GM21737 (cell line): ENCODE measurements around the gene CCDC85B.
A peak's percentile ranks its signal among the peaks of the same experiment; 100 is the strongest.

ENCODE experiments used
- ATAC-seq: cut with Tn5 transposase; IDR thresholded peaks from one replicate; pipeline ENCODE4 v1.9.1; 2021; ENCODE audit warnings: mild to moderate bottlenecking, moderate library complexity; ENCODE audit not compliant: unreplicated experiment

The CCDC85B gene

DNA sequence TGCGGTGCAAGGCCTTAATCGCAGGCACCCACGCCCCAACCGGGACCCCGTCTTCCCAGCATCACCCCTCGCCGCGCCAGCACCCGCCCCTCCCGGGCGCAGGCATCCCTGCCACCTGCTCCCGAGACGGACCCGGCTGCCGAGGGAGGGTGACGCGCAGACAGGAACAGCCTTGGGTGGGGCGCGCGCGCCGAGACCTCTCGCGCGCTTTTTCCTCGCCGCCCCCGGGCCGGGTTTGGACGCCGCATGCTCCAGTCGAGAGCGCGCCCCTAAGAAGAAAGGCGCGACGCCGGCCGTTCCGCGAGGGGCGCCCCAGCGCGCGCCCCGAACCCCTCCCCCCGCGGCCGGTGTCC lies 33.0 kb upstream of the CCDC85B start:
- ATAC-seq = peak; percentile 0

DNA sequence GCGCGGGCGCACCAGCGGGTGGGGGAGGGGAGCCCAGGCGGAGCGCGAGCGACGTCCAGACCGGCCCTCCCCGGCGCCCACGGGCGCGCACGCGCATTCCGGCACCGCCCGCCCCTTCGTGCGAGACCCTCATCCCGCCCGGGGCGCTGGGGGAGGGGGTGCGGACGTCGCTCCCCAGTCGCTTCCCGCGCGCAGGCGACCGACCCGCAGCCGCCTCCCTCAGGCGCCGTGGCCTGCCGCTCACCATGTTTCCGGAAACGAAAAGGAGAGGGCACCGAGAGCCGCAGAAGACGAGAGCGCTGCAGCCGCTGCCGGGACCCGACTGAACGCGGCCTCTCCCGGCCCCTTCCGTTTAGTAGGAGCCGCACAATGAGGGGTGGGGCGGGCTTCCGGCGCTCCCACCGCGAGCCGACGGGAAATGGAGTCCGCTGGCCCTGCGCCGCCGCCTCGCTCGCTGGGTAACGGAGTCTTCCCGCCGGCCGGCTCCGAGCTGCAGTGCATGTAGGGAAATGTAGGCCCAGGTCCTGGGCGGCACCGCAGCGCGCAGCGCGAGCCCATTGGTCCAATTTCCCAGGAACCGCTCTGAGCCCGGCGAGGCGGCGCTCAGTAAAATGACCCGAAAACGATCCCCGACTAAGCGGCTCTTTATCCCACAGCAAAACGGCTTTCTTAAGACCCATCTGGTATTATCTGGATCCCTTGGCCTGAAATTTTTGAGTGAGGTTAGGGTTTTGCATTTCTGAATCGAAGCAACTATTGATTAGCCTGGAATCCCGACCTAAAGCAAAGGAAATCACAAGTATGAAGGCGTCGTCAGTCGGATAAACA lies 32.4 kb upstream of the CCDC85B start, which contains the start of gene CFL1:
TSS of gene CFL1 (minus strand) at position 328 of the 828 bp plus-strand sequence. CDS start at position 247, 81 bp downstream.
- peak; percentile 43 for ATAC-seq

DNA sequence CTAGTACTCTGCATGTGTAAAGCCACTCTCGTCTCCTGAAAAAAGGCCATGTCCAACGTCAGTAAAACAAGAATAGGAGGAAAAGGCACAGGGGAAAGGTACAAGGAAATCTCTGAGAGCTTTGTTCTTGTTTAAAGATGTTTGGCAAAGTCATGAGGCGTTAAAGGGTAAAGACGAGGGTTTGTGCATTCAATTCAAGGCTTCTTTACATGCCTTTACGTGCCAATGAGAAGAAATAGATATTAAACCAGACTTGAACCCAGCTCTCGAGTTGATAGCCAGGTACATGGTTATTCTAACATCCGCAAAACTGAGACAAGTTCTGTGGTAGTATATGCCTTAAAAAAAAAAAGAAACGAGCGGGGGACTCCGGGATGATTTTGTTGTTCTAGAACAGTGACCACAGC lies 31.8 kb upstream of the CCDC85B start:
- ATAC-seq = no peak

DNA sequence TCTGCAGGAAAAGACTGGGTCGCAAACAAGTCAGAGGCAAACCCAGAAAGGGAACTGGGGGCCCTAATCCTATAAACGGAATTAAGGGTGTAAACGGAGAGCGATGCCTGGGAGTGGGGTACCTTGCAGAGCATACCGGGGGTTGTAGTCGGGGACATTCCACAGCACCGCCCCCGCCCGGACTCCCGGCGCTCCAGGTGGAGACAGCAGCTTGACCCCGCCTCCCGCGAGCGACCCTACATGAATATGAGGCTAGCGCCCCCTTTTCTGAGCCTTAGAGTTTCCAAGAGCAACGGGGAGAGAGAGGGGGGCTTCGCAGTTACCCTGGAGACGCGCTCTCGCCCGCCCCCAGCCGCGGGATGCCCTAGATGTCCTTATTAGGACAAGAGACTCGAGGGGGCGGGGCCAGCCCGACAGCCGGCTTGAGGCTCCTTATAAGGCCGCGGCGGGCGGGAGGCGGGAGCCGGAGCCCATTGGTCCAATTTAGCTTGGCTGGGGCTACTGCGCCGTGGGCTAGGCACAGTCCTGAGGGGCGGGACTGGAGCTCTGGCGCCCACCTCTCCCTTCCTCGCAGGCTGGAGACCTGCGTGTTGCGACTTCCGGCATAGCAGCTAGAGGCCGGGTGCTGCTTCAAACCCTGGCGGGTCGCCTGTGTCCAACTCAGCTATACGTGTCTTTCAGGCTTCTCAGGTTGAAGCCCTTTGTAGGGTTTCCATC lies 31.2 kb upstream of the CCDC85B start:
- ATAC-seq = peak; percentile 46

DNA sequence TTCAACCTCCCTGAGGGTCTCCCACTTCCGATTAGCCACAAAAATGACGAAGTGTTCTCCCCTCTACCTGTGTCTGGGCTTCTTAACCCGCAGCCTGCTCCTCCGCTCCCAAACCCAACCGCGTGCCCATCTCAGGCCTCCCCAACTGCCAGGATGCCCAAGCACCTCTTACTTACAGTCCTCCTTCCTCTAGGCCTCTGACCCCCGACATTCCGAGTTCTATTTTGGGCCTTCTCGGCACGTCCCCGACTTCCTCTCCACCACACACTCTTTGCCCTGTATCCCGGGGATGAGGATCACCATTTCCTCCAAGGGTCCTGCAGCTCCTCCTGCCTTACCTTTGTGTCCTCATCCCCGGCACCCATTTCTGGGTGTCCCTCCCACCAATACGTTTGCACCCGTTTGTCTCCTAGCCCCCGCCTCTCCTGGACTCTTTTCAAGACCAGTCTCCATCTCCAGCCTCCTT lies 30.6 kb upstream of the CCDC85B start:
- no peak for ATAC-seq

DNA sequence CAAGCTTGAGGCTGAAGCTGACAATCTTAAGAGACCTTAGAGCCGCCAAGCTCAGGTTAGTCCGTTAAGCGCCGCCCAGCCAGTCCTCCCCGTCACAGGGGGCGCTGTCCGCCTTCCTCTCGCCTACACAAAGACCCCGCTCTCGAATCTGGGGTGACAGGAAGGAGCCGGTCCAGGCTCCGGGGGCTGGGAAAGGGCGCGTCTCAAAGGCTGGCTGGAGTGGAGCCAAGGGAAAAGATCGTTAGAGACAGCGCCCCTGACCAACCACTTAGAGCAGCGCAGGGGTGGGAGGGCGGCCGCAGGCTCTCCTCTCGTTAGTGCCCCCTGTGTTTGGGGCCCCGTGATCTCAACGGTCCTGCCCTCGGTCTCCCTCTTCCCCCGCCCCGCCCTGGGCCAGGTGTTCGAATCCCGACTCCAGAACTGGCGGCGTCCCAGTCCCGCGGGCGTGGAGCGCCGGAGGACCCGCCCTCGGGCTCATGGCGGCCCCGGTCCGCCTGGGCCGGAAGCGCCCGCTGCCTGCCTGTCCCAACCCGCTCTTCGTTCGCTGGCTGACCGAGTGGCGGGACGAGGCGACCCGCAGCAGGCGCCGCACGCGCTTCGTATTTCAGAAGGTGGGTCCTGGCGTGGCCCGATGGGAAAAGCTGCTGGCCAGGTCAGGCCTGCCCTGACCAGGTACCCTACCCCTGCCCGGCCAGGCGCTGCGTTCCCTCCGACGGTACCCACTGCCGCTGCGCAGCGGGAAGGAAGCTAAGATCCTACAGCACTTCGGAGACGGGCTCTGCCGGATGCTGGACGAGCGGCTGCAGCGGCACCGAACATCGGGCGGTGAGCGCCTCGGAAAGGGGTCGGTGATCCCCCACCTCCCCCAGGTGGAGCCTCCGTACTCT lies 30.0 kb upstream of the CCDC85B start, which contains the start of gene MUS81:
TSS of gene MUS81 (plus strand) at position 156 of the 887 bp plus-strand sequence. CDS start at position 477, 321 bp downstream.
- peak; percentile 25 for ATAC-seq

DNA sequence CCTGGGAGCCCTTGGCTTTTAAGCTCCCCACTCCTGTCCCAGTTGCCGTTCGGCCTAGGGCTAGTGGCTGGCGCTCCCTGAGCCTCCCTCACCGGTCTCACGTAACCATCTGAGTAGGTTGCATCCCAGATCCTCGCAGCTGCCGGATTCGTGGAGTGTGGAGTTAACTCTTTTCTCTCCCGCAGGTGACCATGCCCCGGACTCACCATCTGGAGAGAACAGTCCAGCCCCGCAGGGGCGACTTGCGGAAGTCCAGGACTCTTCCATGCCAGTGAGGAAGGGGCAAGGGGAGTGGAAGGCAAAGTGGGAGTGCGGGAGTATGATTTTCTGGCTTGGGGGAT lies 29.3 kb upstream of the CCDC85B start:
- ATAC-seq = no peak

DNA sequence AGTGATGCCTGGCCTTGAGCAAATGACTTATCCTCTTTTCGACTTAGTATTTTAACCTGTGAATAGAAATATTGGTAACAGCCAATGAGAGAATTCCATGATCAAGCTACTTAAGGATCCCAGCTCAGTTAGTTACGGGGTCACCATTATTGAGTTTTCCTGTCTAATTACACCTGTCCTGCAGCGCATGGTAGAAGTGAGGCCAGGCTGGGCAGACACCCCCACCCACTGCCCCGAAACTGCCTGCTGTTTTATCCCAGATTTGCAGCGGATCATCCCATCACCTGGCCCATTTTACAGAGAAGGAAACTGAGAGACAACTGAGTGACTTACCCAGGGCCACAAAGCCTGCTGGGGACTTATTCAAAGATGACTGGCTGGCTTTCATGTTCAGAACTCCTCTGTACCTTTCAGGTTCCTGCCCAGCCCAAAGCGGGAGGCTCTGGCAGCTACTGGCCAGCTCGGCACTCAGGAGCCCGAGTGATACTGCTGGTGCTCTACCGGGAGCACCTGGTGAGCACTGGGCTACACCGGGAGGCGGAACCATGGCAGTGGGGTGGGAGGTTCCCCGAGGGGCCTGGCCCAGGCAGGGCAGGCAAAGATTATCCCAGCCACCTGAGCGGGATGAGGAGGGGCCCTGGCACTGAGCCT lies 28.8 kb upstream of the CCDC85B start:
- no peak for ATAC-seq

DNA sequence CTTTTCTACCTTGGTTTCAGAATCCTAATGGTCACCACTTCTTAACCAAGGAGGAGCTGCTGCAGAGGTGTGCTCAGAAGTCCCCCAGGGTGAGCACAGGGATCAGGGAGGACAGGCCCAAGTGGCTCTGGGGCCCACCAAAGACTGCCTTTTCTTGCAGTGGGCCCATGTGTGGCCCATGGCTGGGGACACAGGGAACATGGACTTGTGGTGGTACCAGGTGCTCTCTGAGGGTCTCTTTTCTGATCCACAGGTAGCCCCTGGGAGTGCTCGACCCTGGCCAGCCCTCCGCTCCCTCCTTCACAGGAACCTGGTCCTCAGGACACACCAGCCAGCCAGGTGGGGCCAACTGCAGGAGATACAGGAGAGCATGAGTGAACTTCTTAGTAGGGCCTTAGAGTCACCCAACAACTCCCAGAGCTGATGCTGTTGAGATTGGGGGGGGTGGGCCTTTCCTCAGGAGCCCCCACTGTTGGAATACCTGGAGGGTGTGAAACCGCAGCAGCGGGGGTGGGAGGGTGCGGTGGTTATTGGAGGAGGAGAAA lies 28.2 kb upstream of the CCDC85B start:
- no peak for ATAC-seq

DNA sequence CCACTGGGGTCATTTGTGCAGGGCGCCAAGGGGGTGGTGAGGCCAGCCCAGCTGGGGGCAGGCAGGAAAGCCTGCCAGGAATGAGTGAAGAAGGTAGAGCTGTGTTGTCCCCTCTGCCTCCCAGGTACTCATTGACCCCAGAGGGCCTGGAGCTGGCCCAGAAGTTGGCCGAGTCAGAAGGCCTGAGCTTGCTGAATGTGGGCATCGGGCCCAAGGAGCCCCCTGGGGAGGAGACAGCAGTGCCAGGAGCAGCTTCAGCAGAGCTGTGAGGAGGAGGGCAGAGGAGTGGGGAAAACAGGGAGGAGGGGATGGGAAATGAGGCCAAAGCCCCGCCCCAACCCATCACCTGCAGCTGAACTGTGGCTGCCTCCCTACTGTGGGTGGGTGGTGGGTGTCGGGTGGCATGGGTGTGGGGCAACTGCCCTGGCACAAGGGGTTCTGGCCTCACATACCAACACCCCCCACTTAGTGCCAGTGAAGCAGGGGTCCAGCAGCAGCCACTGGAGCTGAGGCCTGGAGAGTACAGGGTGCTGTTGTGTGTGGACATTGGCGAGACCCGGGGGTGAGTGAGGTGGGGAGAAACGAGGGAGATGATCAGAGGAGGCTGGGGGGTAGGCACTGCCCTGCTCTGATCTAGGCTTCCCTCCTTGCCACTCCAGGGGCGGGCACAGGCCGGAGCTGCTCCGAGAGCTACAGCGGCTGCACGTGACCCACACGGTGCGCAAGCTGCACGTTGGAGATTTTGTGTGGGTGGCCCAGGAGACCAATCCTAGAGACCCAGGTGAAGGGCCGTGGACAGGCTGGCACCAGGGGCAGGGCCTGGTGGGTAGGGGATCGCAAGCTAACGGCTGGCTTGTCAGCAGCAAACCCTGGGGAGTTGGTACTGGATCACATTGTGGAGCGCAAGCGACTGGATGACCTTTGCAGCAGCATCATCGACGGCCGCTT lies 27.3 kb upstream of the CCDC85B start:
- ATAC-seq = no peak

DNA sequence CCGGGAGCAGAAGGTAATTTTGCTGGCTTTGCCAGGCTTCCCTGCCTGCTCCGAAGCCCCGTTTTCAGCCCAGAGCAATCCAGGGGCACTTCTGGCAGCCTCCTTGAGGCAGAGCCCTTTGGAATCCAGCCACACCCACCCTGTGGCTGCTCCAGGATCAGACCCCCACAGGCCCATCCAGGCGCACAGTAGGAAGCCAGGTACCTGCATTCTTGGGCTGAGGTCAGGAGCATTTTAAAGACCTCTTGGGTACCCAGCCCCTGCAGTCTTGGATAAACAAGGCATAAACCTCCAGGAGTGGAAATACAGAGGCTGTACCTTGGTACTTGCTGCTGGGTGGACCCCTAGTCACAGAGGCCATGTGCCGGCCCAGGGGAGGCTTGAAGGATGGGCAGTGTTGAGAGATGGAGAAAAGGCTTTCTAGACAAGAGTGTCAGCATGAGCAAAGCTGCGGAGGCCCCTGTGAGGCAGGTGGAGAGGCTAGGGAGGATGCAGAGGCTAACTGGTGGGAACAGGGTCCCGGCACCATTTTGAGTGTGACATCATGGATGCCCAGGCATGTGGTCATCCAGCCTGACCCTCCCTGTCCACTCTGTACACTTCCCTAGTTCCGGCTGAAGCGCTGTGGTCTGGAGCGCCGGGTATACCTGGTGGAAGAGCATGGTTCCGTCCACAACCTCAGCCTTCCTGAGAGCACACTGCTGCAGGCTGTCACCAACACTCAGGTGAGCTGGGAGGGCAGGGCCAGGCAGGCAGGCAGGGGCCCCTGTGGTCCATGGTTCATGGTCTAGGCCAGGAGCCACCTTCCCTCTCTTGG lies 26.4 kb upstream of the CCDC85B start:
- no peak for ATAC-seq

DNA sequence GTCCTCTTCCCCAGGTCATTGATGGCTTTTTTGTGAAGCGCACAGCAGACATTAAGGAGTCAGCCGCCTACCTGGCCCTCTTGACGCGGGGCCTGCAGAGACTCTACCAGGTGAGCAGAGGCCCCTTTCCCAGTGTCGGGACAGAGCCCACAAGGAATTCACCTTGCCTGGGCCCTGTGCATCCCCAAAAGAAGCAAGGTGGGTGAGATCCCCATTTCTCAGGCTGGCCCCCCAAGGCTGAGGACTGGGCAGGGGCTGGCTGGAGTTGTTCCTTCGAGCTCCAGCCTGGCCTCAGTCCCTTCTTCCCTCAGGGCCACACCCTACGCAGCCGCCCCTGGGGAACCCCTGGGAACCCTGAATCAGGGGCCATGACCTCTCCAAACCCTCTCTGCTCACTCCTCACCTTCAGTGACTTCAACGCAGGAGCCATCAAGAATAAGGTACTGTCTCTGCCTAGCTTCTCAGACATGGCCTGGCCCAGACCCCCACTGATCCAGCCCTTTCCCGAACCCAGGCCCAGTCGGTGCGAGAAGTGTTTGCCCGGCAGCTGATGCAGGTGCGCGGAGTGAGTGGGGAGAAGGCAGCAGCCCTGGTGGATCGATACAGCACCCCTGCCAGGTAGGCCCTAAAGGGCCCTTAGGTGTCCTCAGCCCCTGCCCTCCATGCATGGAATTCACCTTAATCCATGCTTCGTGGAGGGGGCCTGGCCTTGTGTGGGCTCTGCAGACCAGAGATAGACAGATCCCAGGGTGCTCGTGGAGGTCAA lies 25.6 kb upstream of the CCDC85B start:
- no peak for ATAC-seq

DNA sequence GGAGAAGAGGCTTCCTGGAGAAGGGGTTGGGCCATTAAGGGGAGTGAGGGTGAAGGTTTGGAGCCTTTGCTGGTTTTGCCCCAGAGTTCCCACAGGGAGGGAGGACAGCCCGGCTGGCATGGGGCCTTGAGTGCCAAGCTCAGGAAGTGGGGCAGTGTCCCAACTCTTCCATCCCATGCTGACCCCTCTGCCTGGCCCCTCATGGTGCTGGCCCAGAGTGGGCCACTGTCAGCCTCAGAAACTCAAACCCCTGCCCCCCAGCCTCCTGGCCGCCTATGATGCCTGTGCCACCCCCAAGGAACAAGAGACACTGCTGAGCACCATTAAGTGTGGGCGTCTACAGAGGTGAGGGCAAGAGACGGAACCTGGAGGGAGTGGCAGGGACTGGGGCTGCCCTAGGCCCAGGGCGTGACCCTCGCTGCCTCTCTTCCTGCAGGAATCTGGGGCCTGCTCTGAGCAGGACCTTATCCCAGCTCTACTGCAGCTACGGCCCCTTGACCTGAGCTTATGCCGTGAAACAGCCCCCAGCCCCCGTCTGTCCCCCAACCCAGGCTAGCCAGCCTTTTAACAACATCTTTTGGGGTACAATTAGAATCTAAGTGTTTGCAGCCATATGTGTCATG lies 24.8 kb upstream of the CCDC85B start:
- ATAC-seq = no peak

DNA sequence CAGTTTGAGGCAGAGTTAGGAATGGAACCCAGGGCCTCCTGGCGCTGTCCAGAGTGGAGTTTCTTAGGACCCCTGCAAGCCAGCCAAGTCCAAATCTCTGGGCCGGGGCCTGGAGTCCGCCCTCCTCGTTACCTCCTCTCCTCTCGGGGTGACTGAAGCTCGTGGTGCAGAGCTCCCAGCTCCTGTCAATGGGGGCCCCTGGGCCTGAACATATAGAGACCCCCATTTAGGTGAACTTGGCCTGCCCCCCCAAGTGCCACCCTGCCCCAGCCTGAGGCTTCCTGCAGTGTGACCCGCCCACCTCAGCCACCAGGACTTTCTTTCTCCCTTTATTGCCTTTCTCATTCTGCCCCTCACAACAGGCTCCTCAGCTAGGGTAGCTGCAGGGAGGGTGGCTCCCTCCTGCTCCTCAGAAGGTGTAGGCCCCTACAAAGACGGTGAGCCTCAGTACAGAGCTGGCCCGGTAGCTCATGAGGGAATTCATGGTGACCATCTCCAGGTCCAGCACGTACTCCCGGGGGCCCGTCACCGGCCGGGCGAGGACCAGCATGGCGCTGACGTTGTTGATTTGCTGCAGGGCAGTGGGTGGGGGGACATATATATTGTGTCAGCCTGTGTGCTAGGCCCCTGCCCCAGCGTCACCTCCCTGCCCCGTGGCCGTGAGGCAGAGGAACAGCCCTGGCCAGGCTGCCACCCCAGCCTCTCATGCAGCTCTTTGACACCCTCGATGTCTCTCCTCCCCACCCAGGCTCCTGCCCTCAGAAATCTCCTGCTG lies 23.8 kb upstream of the CCDC85B start:
- no peak for ATAC-seq

DNA sequence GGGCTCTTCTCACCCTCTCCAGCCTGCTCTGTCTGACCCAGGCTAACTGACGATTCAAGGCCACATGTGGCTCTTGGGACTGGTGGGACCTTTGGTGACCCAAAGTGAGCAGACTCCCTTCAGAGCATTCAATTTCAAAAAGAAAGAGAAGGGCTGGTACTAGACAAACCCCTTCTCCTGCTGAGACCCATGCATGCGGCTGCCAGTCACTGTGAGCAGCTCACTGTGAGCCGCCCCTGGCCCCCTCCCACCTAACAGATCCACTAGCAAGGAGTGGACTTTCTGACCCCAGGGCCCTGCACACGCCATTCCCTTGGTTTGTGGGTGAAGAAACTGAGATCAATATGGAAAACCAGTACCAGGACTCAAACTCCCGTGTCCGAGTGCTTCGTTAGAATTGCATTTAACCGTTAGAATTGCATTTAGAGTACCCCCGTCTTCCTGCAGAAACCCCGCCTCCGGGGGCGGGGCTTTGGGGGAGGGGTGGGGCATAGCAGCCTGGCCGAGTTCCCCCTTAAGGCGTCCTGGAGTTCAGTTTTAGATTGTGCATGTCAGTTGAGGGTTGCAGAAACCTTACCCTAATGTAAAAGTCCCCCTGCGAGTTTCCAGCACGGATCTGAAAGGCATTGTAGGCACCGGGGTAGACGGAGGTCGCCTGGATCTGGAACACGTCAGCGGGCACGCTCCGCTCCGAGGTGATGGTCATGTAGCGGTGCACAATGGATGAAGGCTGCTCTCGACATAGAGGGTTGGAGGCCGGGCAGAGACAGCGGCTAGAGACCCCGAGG lies 23.0 kb upstream of the CCDC85B start:
- no peak for ATAC-seq
